ENCODE measurements around the gene OAF.

- TF ChIP-seq YY1 (IDR thresholded peaks at IDR 0.05; ENCODE audit: insufficient read depth, insufficient read length) (no peak), SUZ12 (IDR thresholded peaks at IDR 0.05; ENCODE audit: extremely low read depth, insufficient read depth, insufficient read length) (no peak)
Measured at GRCh38 chr11:120184371-120184945, 26.4 kb upstream of the OAF start.
